DND-41 (cell line): ENCODE data around the gene SUPT20H.

Experiments
- ATAC-seq: fragments of 200-7000 bp; cut with Tn5 transposase; 3 replicates; pipeline ENCODE4 v1.9.1; 2021; ENCODE audit warnings: low read depth; ENCODE audit not compliant: insufficient read depth
- DNase-seq: peaks from one replicate; pipeline ENCODE4 v3.0.0-alpha.2; 2020
- H2AFZ ChIP-seq: 2 replicates; pipeline ENCODE4 v1.6.0; 2012; ENCODE audit warnings: low read depth, low read length
- H3K27ac ChIP-seq: 2 replicates; pipeline ENCODE4 v1.5.1; 2012; ENCODE audit warnings: low read length, inconsistent platforms
- H3K27me3 ChIP-seq: fragments of 200-600 bp; sonication (generic); 2 replicates; pipeline ENCODE4 v1.6.0; 2012; ENCODE audit warnings: low read length, mild to moderate bottlenecking, inconsistent platforms; ENCODE audit not compliant: insufficient read depth, poor library complexity
- H3K36me3 ChIP-seq: 2 replicates; pipeline ENCODE4 v1.5.1; 2012; ENCODE audit warnings: low read length, inconsistent platforms; ENCODE audit not compliant: insufficient read depth
- H3K4me1 ChIP-seq: 2 replicates; pipeline ENCODE4 v1.5.1; 2012; ENCODE audit warnings: mild to moderate bottlenecking, low read length; ENCODE audit not compliant: insufficient read depth
- H3K4me2 ChIP-seq: 2 replicates; pipeline ENCODE4 v1.6.0; 2012; ENCODE audit warnings: mild to moderate bottlenecking, moderate library complexity, low read length, inconsistent platforms; ENCODE audit not compliant: insufficient read depth
- H3K4me3 ChIP-seq, 2 experiments: fragments of 200-600 bp in 1 of 2; shearing (Covaris generic) in 1 of 2; 2 replicates each; pipeline ENCODE4 v1.5.1; 2012 to 2016; ENCODE audit warnings: inconsistent platforms in 2 of 2, low read length in 2 of 2, mild to moderate bottlenecking in 2 of 2, low read depth in 1 of 2, moderate library complexity in 1 of 2
- H3K79me2 ChIP-seq: 2 replicates; pipeline ENCODE4 v1.6.0; 2012; ENCODE audit warnings: low read length, inconsistent platforms; ENCODE audit not compliant: insufficient read depth
- H3K9ac ChIP-seq: 2 replicates; pipeline ENCODE4 v1.6.0; 2012; ENCODE audit warnings: low read depth, mild to moderate bottlenecking, inconsistent platforms, low read length, moderate library complexity
- H3K9me3 ChIP-seq: 2 replicates; pipeline ENCODE4 v1.5.1; 2012; ENCODE audit warnings: low read length, moderate library complexity, mild to moderate bottlenecking, inconsistent platforms; ENCODE audit not compliant: insufficient read depth, severe bottlenecking
- H4K20me1 ChIP-seq: 2 replicates; pipeline ENCODE4 v1.6.0; 2012; ENCODE audit warnings: low read length; ENCODE audit not compliant: insufficient read depth
- EZH2 ChIP-seq: IDR thresholded peaks from 3 replicates; pipeline ENCODE4 v1.6.1; 2012; ENCODE audit warnings: borderline replicate concordance, low read depth, mild to moderate bottlenecking, moderate library complexity, low read length, inconsistent platforms; ENCODE audit not compliant: severe bottlenecking
- TF ChIP-seq, protein P1 (sequence below): IDR thresholded peaks from 2 replicates; pipeline ENCODE4 v1.5.1; 2012; ENCODE audit warnings: borderline replicate concordance, low read length, moderate library complexity, mild to moderate bottlenecking; ENCODE audit not compliant: poor library complexity, severe bottlenecking; ENCODE audit errors: extremely low read depth

Gene SUPT20H

DNA sequence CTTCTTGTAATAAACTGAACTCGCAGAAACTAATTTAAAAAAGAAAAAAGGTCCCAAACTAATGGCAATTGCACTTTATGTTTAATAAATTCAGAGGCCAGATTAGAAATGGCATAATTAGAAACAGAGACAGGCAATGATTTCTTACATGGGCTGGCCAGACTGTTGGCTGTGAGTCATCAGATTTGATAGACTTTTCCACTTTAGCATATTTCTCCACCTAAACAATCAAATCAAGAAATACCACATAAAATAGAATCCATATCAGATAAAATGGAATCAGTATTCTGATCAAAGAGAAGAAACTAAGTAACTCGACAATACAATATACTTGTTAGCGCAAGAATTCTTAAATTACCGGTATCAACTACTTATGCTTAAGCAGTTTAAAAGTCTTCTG is 29.9 kb downstream of the SUPT20H start:
- no peak for ATAC-seq
- no peak for TF ChIP-seq EZH2
- TF ChIP-seq, protein P1, sequence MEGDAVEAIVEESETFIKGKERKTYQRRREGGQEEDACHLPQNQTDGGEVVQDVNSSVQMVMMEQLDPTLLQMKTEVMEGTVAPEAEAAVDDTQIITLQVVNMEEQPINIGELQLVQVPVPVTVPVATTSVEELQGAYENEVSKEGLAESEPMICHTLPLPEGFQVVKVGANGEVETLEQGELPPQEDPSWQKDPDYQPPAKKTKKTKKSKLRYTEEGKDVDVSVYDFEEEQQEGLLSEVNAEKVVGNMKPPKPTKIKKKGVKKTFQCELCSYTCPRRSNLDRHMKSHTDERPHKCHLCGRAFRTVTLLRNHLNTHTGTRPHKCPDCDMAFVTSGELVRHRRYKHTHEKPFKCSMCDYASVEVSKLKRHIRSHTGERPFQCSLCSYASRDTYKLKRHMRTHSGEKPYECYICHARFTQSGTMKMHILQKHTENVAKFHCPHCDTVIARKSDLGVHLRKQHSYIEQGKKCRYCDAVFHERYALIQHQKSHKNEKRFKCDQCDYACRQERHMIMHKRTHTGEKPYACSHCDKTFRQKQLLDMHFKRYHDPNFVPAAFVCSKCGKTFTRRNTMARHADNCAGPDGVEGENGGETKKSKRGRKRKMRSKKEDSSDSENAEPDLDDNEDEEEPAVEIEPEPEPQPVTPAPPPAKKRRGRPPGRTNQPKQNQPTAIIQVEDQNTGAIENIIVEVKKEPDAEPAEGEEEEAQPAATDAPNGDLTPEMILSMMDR: no peak
- Histone ChIP-seq H3K9me3 (no peaks in the 10 kb centered on the region), H3K4me3 (no peak overlapping the region), H3K9ac (no peak overlapping the region), H3K27me3 (no peaks in the 10 kb centered on the region), H3K27ac (no peak overlapping the region), H3K4me2 (no peak overlapping the region), H3K4me1 (no peaks in the 10 kb centered on the region), H4K20me1 (no peaks in the 10 kb centered on the region), H3K36me3 (peaks cover 92% of the 10 kb centered on the region), H2AFZ (no peak overlapping the region), H3K79me2 (no peaks in the 10 kb centered on the region)
- no peak for DNase-seq

DNA sequence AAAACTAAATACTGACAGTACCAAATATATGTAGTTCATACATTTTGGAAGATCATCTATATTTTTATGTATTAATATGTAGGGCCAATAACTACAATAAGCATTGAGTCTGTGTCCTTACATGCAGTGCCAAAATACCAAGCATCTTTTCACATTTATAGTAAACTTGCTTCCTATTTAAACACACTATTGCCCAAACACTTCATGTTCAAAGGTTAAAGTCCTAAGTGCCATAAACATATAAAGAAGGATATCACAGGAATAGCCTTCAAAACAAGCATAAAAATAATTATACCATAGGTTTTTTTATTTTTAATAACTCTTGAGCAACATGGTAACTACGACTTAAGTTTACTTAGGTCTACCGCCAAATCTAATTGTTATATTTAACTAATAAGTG is 31.8 kb downstream of the SUPT20H start:
- Histone ChIP-seq H3K9ac (no peak overlapping the region), H2AFZ (no peak overlapping the region), H3K36me3 (peaks cover 93% of the 10 kb centered on the region), H3K4me2 (no peak overlapping the region), H3K9me3 (no peaks in the 10 kb centered on the region), H3K79me2 (no peaks in the 10 kb centered on the region), H3K4me3 (no peak overlapping the region), H3K4me1 (no peaks in the 10 kb centered on the region), H3K27me3 (no peaks in the 10 kb centered on the region), H4K20me1 (no peaks in the 10 kb centered on the region), H3K27ac (no peak overlapping the region)
- ATAC-seq: no peak
- DNase-seq: no peak
- no peak for TF ChIP-seq EZH2
- TF ChIP-seq, protein P1: no peak

DNA sequence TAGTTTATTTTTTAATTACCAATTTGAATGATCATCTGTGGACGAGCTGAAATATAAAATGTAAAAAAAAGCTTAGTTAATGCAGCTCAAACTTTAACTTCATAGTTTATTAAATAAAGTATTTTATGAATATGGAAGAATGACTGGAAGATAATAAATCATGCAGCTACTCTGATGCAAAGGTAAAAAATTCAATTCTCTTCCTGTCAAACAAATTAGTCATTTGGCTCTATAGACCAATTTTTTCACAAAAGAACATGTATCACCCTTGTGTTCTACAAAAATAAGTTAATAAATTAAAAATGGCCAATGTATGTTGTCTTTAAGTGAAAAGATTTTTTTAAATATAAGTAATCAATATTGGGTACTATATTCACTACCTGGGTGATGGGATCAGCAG is 32.7 kb downstream of the SUPT20H start:
- Histone ChIP-seq H3K4me2 (no peak overlapping the region), H3K4me3 (no peak overlapping the region), H3K27ac (no peak overlapping the region), H3K79me2 (no peaks in the 10 kb centered on the region), H2AFZ (no peak overlapping the region), H3K4me1 (no peaks in the 10 kb centered on the region), H3K9ac (no peak overlapping the region), H4K20me1 (no peaks in the 10 kb centered on the region), H3K9me3 (no peaks in the 10 kb centered on the region), H3K36me3 (peaks cover 93% of the 10 kb centered on the region), H3K27me3 (no peaks in the 10 kb centered on the region)
- ATAC-seq (no peak), DNase-seq (no peak)
- no peak for TF ChIP-seq EZH2
- TF ChIP-seq, protein P1: no peak

DNA sequence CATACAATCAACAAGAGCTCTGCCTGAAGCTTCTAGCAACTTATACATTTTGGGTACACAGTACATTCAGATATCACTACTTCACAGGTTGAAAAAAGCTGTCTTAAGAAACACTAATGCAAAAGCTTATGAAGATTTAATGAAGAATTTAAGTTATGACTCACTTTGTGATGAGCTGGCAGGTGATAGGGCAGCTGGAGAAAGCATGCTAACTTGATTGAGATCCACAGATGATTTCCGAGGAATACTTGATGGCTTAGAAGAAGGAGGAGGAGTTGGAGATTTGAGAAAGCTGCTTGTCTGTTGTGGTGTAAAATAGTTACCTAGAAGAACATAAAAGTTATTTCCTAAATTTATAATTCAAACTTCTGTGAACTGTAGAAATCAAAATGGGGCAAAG is 35.6 kb downstream of the SUPT20H start:
- H3K4me1 ChIP-seq: no peaks in the 10 kb centered on the region
- TF ChIP-seq EZH2: no peak
- TF ChIP-seq, protein P1: no peak
- DNase-seq (no peak), ATAC-seq (no peak)
- H2AFZ ChIP-seq: no peak overlapping the region
- no peaks in the 10 kb centered on the region for H3K79me2 ChIP-seq
- H3K9me3 ChIP-seq: no peaks in the 10 kb centered on the region
- no peak overlapping the region for H3K9ac ChIP-seq
- H3K4me3 ChIP-seq: no peak overlapping the region
- no peaks in the 10 kb centered on the region for H4K20me1 ChIP-seq
- H3K36me3 ChIP-seq: peaks cover 95% of the 10 kb centered on the region
- H3K27me3 ChIP-seq: no peaks in the 10 kb centered on the region
- H3K4me2 ChIP-seq: no peak overlapping the region
- H3K27ac ChIP-seq: no peak overlapping the region
